NCI-H2029 treated with DMSO at 0.1 percent for 48 hours (cell line): ENCODE measurements around the gene NPEPPS.
"Not testable (repeated sequence)": the region's sequence is repeated elsewhere in the genome, so short reads cannot be mapped to it uniquely, and the experiment has no call there.

Source experiments
- DNase-seq: peaks from one replicate; lab custom pipeline; 2025; lab: John Stamatoyannopoulos, UW

NPEPPS gene, protein sequence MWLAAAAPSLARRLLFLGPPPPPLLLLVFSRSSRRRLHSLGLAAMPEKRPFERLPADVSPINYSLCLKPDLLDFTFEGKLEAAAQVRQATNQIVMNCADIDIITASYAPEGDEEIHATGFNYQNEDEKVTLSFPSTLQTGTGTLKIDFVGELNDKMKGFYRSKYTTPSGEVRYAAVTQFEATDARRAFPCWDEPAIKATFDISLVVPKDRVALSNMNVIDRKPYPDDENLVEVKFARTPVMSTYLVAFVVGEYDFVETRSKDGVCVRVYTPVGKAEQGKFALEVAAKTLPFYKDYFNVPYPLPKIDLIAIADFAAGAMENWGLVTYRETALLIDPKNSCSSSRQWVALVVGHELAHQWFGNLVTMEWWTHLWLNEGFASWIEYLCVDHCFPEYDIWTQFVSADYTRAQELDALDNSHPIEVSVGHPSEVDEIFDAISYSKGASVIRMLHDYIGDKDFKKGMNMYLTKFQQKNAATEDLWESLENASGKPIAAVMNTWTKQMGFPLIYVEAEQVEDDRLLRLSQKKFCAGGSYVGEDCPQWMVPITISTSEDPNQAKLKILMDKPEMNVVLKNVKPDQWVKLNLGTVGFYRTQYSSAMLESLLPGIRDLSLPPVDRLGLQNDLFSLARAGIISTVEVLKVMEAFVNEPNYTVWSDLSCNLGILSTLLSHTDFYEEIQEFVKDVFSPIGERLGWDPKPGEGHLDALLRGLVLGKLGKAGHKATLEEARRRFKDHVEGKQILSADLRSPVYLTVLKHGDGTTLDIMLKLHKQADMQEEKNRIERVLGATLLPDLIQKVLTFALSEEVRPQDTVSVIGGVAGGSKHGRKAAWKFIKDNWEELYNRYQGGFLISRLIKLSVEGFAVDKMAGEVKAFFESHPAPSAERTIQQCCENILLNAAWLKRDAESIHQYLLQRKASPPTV

DNA sequence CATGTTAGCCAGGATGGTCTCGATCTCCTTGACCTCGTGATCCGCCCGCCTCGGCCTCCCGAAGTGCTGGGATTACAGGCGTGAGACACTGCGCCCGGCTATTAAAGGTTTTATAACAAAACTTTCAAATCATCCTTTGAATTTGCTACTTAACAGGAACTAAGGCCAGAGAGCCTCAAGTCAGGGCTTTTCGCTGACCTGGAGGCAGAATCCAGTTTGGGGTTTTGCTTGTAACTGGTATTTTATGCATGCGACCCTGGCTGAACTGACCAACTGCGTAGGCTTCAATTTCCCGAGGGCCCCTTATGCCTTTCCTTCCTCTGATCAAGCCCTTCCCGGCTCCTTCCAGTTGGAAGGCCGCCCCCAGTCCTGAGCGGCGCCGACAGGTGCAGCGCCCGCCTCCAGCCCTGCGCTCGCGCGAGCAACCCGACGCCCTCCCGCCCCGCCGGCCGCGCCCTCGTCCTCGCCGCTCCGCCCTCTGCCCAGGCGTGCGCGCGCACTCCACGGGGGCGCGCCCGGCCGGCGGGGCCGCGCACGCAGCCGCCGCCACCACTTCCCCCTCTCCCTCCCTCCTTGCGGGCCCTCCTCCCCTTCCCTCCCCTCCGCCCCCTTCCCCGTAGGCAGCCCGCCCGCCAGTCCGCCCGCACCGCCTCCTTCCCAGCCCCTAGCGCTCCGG is at the start of gene NPEPPS:
NPEPPS (plus strand) TSS at position 552 of the 676 bp plus-strand sequence. CDS start 193 bp downstream, outside the sequence.
- not testable (repeated sequence) for DNase-seq

DNA sequence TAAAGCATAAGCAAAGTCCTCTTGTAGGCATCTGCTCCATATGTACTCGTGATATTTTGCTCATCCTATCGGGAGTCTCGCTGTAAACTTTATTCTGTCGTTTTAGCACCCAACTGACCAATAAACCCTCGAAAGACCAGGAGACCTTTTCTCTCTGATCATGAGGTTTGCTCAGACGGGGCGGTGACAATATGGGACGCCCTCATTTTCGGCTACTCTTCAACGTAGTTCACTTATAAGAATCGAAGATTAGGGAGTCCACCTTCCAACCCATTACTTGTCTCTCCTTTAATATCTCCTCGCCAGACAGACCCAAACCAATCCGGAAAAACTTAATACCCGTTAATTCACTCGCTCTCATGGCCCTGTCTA is 39.1 kb upstream of the NPEPPS start:
- DNase-seq = not testable (repeated sequence)

DNA sequence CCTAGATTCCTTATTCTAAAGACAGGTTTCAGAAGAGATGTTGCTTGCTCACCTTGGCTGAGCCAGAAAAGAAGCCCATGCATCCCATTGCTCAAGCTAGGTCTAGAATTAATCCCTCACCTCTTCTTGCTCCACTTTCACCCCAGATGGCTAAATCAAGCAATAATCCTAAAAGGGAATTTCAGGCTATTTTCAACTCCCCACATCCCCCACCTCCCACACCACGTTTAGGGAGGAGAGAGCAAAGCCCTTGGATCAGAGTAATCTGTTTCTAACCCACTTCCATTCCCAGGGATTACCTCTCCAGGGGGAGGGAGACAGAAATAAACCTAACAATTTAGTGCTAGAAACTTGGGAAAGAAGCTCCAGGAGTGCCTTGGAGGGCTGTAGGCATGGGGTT is 31.8 kb upstream of the NPEPPS start:
- DNase-seq = not testable (repeated sequence)

DNA sequence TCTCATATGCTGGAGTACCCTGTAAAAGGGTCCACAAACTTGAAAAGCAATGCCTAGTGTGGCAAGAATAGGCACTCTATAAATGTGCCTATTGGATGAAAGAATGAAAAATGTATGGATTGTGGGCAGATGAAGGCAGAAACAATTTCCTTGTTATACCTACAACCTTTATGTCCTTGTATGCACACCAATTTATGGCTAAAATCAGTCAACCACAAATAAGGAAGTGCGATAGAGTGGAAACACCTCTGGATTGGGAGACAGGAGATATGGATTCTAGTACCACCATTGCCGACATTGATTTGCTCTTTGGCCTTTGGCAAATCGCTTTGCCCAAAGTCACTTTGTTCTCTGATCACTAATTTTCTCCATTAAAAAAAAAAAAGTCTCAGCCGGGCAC is 31.4 kb upstream of the NPEPPS start:
- not testable (repeated sequence) for DNase-seq

DNA sequence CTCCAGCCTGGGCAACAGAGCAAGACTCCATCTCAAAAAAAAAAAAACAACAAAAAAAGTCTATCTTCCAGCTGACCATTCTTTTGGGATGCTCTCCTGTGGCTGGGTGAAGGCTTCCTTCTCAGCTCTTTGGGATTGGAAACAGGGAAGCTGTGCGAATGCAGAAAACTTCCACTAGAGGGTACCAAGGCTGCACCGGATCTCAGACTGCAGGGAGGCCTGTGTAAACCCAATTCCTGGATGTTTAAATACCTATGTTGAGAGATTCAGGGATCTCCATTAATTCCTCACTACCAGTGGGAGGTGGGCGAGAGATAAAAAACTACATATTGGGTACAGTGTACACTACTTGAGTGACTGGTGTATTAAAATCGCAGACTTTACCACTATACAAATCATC is 30.3 kb upstream of the NPEPPS start:
- DNase-seq = not testable (repeated sequence)

DNA sequence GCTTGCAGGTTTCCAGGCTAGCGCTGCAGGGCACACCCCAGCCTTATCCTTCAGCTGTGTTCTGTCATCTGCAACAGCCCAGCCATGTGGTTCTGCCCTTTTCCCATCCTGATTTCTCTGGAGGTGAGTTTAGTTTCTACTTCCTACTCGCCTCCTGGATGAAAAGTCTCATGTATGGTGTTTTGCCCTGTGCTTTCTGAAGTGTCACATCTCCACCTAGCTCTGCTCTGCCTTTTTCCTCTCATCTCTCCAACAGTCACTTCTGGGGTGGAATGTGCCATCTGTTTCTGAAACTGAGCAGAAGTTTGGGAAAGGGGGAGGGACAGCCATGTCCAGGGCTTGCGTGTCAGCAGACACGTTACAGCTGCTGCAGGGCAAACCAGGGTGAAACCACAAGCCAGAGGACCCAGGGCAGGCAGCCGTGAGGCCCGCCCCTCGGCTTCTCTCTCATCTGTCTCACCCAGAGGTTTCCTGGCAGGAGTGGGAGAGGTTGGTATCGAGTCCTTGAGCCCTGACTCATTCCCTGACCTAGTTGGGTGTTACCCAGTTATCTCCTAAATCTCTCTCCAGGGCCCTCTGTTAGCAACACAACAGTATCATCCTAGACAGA is 28.7 kb upstream of the NPEPPS start:
- not testable (repeated sequence) for DNase-seq

DNA sequence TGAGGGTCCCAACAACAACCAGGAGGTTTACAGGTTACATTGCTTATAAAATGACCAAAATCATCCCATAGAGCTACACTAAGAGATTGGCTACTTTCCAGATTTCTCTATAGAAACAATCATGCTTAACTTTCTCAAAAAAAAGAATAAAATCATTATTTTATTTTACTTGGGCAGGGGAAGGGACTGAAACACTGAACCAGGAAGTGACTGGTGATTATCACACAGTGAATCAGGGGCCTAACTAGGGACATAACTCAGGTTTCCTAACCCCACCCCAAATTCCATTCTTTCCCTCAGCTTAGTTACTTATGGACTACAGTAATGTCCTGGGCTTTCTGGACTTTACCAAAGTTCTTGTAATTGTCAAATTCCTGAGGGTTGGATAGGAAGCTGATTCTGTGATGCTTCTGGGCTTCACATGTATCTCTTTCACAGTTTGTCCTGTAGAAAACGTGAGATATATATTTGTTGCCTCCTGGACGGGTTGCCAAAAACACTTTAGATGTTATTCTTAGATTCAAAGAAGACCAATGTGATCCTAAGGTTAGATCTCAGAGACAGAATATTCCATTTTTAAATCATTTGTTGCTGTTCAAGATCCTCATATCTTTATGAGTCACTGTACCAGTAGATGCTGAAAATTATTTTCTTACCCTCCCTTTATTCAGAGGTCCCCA is 28.0 kb upstream of the NPEPPS start:
- DNase-seq = not testable (repeated sequence)

DNA sequence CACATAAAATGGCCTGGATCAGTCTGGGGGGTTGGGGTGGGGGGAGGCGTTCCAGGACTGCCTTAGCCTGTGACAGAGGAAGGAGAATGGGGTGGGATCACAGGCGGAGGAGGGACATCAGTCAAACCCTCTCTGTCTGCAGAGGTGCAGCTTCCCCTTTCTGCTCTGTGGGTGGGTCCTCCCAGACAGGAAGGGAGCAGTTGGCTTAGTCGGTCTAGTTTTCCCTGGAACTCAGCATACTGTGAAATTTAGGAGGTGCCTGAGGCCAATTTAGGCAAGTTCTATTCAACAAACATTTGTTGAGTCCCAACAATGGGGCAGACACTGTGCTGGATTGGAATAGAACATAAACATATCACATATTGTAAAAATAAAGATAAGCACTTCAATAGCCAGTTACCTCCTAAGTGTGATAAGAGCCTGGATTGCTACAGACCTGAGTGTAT is 19.2 kb upstream of the NPEPPS start:
- DNase-seq = not testable (repeated sequence)

DNA sequence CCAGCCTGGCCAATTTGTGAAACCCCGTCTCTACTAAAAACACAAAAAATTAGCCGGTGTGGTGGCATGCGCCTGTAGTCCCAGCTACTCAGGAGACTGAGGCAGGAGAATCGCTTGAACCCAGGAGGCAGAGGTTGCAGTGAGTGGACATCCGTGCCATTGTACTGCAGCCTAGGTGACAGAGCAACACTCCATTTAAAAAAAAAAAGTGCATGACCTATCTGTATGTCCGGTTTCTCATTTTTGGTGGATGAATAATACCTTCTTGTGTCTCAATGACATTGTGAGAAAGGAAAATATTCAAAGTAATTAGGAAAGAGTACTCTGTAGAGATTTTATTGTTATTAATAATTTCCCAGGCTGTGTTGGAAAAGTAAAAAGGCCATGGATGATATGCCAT is 17.6 kb upstream of the NPEPPS start:
- not testable (repeated sequence) for DNase-seq

DNA sequence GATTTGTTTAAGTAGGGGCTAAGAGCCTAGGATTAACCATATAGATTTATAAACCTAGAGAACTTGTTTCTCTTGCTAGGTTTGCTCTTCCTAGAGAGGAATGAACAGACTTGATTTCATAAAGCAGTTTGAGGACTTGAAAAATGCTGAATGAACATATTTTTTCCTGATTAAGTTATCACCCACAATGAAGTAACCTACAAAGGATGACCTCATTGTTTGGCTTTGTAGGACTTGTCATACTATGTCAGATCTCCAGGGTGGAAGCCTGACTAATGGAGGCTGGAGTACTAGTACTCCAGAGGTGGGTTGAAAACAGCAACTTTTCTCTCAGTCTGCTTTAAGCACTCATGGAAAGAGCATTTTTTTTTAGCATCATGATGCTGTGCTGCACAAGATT is 12.0 kb upstream of the NPEPPS start:
- not testable (repeated sequence) for DNase-seq

DNA sequence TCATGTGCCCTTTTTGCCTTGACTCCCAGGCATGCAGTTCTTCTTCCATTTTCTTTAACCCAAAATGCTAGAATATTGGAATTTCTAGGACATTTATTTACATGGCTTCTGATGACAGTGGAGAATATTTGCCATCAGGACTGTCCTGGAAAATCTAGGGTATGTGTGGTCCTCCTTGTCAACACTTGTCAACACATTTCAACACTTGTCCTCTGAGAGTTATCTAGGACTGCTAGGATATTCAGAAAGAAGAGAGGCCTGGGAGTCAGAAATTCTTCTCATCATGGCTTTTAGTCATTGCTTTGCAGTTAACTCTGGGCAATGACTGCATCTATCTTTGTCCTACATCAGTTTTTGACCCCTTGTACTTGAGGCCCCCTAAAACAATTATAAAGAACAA is 11.5 kb upstream of the NPEPPS start:
- DNase-seq = not testable (repeated sequence)

DNA sequence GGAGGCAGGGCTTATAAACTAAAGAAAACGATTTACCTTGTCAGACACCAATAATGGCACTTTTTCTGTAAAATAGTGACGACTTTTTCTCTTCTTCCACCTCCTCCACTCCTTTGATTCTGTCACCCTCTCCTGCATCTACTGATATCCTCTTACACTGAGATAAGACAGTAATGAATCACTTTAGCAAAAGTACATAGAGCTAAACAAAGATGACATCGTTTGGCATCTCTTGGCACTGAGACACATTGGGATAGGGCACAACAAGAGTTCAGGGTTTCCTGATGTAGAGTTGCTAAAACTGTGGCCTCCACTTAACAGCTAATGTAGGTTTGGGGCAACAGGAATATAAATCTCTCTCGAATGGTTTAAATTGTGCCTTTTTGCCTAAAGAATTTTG is 10.6 kb upstream of the NPEPPS start:
- not testable (repeated sequence) for DNase-seq

DNA sequence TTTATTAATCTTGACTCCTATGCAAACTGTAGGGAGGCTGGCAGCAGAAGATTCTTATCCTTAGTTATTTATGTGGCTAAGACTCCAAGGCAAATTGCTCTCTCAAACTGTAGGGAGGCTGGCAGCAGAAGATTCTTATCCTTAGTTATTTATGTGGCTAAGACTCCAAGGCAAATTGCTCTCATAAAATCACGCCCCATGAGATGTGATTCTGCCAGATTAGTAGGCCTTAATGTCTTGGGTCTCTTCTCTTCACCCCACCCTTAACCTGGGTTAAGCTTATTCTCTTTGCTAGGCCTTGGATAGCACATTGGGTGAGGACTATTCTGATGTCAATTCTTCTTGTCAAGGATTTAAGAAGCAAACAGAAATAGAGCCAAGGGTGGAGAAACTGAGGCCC is 9.5 kb upstream of the NPEPPS start:
- not testable (repeated sequence) for DNase-seq

DNA sequence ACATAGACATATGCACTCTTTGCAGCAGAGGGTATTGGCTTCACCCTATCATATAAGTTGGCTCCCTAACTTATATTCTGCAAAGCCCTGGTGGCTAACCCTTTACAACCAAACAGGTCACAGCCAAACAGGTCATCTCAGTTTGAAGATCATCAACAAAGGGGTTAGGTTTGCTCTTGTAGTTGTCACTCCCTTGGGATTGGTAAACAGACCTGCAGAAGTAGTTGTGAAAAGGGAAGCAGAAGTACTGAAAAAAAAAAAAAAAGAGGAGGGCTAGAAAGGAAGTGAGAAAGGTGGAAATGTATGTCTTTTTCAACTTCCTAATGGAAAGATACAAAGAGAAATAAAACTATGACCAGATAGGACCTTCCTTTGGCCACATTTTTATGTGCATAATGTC is 8.6 kb upstream of the NPEPPS start:
- DNase-seq = not testable (repeated sequence)

DNA sequence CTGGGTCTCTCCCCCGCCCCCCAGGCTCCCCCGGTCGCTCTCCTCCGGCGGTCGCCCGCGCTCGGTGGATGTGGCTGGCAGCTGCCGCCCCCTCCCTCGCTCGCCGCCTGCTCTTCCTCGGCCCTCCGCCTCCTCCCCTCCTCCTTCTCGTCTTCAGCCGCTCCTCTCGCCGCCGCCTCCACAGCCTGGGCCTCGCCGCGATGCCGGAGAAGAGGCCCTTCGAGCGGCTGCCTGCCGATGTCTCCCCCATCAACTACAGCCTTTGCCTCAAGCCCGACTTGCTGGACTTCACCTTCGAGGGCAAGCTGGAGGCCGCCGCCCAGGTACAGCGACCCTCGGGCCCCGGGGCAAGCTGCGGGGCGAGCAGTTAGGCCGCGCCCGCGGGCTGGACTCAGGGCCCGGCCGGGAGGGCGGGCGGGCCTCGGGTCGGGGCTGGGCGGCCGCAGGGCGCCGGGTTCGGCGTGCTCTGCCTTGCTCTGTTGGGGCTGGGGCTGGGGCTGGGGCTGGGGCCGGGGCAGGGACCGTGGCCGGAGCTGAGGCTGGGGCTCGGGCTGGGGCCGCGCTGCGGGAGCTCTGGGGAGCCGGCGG is 419 bp downstream of the NPEPPS start:
- not testable (repeated sequence) for DNase-seq

DNA sequence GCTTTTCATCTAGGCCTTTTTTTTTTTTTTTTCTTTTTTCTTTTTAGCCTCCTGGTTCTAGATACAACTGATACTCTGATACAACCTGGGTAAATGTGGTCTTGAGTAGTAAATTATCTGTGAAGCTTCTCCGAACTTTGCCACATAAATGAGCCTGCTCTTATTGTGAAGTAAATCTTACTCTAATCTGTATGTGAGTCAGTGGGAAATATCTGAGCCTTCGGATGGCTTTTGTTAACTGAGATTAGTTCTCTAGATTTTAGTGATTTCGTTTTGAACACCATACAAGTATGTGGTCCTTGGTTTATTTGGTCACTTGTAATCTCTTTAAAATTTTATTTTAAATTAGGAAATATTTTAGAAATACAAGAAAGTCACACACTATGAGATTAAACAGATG is 8.2 kb downstream of the NPEPPS start:
- DNase-seq = not testable (repeated sequence)

DNA sequence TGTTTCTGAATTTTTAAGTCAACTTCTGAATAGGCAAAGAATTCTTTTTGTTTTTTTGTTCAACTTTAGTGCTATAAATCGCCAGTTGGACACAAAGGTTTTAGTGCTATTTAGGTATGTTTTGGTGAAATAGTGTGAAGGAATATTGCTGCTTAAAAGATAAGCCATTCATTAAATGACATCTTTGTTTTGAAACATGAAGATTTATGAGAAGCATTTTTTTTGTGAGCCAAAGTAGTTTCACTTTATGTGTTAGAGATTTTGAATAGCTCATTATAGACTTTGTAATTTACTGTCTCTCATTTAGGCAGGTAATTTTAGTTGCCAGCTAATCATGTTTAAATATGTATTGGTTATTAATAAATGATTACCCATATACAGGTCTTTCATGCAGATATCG is 10.8 kb downstream of the NPEPPS start:
- not testable (repeated sequence) for DNase-seq

DNA sequence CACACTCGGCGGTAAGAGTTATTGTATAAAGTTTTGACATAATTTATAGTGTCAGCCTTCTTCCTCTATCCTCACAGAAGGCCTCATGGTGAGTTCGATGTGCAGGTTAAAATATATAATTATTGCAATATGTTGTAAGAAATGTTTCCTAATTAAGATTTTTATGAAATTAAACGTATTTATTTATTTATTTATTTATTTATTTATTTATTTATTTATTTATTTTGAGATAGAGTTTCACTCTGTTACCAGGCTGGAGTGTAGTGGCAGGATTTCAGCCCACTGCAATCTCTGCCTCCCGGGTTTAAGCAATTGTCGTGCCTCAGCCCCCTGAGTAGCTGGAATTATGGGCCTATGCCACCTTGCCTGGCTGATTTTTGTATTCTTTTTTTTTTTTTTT is 13.4 kb downstream of the NPEPPS start:
- not testable (repeated sequence) for DNase-seq

DNA sequence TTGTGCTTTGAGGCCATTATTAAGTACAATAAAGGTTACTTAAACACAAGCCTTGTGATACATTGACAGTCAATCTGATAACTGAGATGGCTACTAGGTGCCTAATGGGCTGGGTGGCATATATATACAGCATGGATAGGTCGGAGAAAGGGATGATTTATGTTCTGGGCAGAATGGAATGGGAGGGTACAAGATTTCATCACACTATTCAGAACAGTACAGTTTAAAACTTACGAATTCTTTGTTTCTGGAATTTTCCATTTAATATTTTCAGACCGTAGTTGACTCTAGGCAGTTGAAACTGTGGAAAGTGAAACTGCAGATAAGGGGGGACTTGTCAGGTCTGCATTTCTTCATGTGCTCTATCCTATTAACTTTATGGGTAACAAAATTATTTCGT is 23.8 kb downstream of the NPEPPS start:
- DNase-seq = not testable (repeated sequence)

DNA sequence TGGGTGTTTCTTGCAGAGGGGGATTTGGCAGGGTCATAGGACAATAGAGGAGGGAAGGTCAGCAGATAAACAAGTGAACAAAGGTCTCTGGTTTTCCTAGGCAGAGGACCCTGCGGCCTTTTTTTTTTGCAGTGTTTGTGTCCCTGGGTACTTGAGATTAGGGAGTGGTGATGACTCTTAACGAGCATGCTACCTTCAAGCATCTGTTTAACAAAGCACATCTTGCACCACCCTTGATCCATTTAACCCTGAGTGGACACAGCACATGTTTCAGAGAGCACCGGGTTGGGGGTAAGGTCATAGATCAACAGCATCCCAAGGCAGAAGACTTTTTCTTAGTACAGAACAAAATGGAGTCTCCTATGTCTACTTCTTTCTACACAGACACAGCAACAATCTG is 25.2 kb downstream of the NPEPPS start:
- not testable (repeated sequence) for DNase-seq
